ENCODE measurements around the gene OR52E6.

The OR52E6 gene

DNA sequence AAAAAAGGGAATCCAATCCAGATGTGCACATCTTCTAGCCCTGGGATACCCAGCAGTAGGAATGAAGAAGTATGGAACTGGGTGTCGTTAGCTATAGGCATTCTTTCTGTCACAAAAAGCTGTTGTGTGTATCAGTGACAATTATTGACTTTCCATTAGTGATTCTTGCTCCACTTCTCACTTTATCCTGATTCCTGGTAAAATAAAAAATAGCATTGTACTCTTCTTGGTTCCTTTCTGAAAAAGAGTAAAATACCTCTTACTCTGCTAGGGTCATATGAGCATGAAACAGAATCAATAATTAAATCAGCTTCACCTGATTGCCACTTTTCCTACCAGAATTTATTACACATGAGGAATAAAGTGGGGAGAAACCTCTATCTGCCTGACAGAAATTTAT is at the start of gene OR52E6:
TSS of gene OR52E6 (minus strand) at position 101 of the 400 bp plus-strand sequence. CDS start at position 101, 0 bp downstream.
- in situ Hi-C loops (cut with MboI; ENCODE audit: low sequenced_read_pairs), result no loop called here

- in situ Hi-C loops (cut with MboI; ENCODE audit: low sequenced_read_pairs), result no loop called here
These were observed 49.6 kb upstream of the OR52E6 start for GRCh38 chr11:5891216-5891800.

- in situ Hi-C loops (cut with MboI; ENCODE audit: low sequenced_read_pairs), result no loop called here
These were observed 46.0 kb upstream of the OR52E6 start for GRCh38 chr11:5887661-5888060.

GRCh38 chr11:5887172-5887571 is 45.5 kb upstream of the OR52E6 start:
- in situ Hi-C loops (cut with MboI; ENCODE audit: low sequenced_read_pairs), result no loop called here

GRCh38 chr11:5881756-5882155 is 40.1 kb upstream of the OR52E6 start:
- in situ Hi-C loops (cut with MboI; ENCODE audit: low sequenced_read_pairs), result no loop called here

- in situ Hi-C loops (cut with MboI; ENCODE audit: low sequenced_read_pairs), result no loop called here
These were observed 38.6 kb upstream of the OR52E6 start, which contains the start of gene OR52E4 for GRCh38 chr11:5880329-5880728. Gene OR52E4, plus strand, starts transcription at chr11:5880629. Its CDS starts 3,664 bp downstream, at chr11:5884293.

- in situ Hi-C loops (cut with MboI; ENCODE audit: low sequenced_read_pairs), result no loop called here
These were observed 36.9 kb upstream of the OR52E6 start for GRCh38 chr11:5878564-5878963.

DNA sequence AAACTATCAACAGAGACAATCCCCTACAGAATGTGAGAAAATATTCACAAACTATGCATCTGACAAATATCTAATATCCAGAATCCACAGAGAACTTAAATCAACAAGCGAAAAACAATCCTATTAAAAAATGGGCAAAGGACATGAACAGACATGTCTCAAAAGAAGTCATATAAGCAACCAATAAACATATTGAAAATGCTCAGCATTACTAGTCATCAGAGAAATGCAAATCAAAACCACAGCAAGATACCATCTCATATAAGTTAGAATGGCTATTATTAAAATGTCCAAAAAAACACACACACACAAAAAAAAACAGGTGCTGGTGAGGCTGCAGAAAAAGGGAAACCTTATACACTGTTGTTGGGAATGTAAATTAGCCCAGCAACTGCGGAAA is 24.1 kb upstream of the OR52E6 start:
- in situ Hi-C loops (cut with MboI; ENCODE audit: low sequenced_read_pairs), result no loop called here

DNA sequence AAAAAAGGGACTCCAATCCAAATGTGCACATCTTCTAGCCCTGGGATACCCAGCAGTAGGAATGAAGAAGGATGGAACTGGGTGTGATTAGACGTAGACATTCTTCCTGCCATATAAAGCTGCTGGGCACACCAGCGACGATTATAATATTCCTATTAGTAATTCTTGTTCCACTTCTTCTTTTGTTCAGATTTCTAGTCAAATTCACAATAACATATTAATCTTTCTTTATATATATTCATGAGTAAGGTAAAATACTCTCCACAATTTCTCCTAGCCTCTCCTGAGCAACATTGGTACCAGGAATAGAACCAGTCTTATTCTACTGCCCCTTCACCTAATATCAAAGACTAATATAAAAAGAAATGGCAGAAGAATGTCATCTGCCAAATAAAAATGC is 15.9 kb upstream of the OR52E6 start, which contains the start of gene OR52E8:
TSS of gene OR52E8 (minus strand) at position 101 of the 400 bp plus-strand sequence. CDS start at position 101, 0 bp downstream.
- in situ Hi-C loops (cut with MboI; ENCODE audit: low sequenced_read_pairs), result no loop called here

DNA sequence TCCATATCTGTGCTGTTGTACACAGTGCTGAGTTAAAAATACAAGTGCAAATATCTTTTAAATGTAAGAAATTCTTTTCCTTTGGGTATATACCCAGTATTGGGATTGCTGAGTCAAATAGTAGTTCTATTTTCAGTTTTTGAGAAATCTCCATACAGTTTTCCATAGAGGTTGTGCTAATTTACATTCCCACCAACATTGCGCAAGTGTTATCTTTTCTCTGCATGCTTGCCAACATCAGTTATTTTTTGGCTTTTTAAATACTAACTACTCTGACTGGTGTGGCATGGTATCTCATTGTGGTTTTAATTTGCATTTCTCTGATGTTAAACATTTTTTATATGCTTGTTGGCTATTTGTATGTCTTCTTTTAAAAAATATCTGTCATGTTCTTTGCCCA is 9.3 kb upstream of the OR52E6 start:
- in situ Hi-C loops (cut with MboI; ENCODE audit: low sequenced_read_pairs), result no loop called here

DNA sequence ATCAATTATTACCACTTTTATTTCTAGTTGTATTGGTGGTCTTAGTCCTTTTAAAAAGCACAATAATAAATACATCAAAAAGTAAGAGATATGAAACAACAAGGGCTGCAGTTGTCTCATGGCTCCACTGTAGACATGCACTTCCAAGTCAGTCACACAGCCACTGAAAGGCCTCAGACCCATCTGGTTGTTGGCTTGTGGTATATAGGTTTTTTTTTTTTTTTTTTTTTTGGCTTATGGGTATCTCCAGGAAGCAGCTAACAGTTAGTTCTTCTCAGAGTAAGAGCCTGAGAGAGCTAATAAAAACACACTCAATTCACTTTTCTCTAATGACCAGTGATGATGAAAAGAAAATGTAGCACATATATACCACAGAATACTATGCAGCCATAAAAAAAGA is 6.0 kb upstream of the OR52E6 start:
- in situ Hi-C loops (cut with MboI; ENCODE audit: low sequenced_read_pairs), result no loop called here

DNA sequence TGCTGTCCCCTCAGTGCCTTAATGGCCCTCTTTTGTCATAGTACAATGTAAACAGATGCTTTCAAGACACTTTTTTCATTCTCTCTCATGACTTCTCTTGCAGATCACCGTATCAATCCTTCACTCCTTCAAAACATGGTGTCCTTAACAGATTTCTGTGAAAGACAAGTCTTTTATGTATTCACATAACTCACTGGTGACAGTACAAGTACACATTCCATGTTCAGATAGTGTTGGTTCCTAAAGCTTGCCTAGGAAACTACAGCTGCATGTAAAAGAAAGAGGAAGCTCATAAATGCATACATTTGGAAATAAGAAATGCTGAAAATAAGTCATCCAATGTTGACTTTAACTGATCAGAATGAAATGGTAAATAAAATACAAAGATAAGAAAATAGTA is 5.0 kb upstream of the OR52E6 start:
- in situ Hi-C loops (cut with MboI; ENCODE audit: low sequenced_read_pairs), result no loop called here

DNA sequence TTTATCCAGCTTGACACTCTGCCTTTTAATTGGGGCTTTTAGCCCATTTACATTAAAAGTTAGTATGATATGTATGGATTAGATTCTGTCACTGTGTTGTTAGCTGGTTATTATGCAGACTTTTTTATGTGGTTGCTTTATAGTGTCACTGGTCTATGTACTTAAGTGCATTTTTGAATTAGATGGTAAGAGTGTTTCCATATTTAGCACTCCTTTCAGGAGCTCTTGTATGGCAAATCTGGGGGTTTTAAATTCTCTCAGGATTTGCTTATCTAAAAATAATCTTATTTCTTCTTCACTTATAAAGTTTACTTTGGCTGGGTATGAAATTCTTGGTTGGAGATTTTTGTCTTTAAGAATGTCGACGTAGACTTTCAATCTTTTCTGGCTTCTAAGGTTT is 4.0 kb downstream of the OR52E6 start:
- in situ Hi-C loops (cut with MboI; ENCODE audit: low sequenced_read_pairs), result no loop called here

DNA sequence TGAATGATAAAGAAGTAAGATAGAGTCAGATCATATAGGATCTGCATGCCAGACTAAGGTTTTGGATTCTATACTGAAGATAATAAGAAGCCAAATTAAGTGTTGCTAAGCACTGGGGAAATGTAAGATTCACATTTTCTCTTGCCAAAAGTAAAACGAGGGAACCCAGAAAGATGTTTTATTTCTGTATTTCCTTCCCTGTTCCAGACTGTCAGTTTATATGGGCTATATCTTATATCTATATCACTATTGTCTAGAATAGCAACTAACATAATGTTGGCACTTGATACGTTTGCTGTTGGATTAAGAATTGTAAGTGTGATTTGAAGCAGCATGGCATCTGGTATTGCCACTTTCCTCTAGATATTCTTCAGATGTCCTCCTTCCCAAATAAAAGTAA is 8.3 kb downstream of the OR52E6 start:
- in situ Hi-C loops (cut with MboI; ENCODE audit: low sequenced_read_pairs), result no loop called here

DNA sequence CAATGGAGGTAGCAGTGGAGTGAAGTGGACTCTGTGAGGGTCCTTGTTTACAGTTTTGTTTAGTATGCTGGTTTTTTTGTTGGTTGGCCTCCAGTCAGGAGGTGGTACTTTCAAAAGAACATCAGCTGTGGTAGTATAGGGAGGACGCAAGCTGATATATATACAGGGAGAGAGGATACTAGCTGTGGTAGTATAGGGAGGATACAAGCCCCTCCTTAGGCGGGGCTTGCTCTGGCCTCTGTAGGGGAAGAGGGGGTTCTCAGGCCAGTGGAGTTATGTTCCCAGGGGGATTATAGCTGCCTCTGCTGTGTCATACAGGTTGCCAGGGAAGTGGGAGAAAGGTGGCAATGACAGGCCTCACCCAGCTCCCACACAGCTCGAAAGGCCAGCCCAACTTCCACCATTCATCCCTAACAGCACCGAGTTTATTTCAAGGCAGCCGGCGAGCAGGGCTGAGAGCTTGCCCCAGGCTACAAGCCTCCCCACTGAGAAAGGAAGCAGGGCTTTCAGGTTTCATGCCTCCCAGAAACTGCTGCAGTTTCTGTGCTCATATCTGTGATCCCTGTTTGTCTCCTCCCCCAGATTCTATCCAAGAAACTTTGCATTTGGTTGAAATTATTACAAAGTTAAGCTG is 10.4 kb downstream of the OR52E6 start:
- in situ Hi-C loops (cut with MboI; ENCODE audit: low sequenced_read_pairs), result no loop called here

- in situ Hi-C loops (cut with MboI; ENCODE audit: low sequenced_read_pairs), result no loop called here
These were observed 23.3 kb downstream of the OR52E6 start for GRCh38 chr11:5818245-5818886.

DNA sequence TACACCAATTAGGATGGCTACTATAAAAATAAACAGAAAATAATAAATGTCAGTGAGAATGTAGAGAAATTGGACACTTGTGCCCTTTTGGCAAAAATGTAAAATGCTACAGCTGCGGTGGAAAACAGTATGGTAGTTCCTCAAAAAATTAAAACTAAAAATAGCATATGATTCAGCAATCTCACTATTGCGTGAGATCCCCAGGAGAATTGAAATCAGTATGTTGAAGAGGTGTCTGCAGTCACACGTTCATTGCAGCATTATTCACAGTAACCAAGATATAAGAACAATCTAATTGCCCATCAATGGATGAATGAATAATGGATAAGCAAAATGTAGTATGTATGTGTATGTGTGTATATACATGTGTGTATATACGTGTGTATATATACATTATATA is 26.2 kb downstream of the OR52E6 start:
- in situ Hi-C loops (cut with MboI; ENCODE audit: low sequenced_read_pairs), result no loop called here

DNA sequence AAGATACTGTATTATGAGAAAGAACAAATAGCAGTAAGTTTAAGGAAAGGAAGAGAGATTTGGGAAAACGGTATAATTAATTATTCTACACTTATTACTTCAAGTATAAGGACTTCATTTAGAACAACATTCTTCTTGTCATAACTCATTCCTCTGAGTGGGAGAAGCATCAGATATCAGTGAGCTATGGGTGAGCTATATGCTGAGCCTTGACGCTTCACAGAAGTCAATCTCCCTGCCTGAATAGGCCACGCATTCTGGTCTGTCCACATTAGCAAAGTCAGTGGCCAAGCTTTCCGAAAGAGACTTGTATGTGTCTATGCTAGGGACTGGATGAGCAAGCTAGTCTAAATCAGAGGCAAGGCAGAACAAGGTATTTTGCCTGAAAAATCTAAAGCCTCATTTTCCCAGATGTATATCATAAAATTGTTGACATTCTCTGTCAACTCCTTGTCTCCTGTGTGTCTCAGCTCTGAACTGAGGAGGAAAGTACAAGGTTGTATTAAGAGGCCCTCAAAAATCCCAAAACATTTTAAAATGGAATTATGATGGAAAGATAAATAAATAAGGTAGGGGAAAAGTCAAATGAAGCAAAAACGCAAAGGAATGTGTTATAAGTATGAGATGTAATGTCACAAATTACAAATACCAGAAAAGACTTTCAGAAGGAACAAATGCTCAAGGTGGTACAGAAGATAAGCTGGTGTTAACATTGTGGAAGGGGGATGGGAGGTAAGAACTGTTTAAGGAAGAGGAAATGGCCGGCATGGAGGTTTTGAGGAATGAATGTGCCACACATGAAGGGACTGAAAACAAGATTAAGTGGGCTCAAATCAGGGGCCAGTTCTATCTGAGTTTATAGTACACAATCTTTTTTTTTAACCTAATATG is 31.5 kb downstream of the OR52E6 start:
- in situ Hi-C loops (cut with MboI; ENCODE audit: low sequenced_read_pairs), result no loop called here

GRCh38 chr11:5809122-5809519 is 32.6 kb downstream of the OR52E6 start:
- in situ Hi-C loops (cut with MboI; ENCODE audit: low sequenced_read_pairs), result no loop called here

DNA sequence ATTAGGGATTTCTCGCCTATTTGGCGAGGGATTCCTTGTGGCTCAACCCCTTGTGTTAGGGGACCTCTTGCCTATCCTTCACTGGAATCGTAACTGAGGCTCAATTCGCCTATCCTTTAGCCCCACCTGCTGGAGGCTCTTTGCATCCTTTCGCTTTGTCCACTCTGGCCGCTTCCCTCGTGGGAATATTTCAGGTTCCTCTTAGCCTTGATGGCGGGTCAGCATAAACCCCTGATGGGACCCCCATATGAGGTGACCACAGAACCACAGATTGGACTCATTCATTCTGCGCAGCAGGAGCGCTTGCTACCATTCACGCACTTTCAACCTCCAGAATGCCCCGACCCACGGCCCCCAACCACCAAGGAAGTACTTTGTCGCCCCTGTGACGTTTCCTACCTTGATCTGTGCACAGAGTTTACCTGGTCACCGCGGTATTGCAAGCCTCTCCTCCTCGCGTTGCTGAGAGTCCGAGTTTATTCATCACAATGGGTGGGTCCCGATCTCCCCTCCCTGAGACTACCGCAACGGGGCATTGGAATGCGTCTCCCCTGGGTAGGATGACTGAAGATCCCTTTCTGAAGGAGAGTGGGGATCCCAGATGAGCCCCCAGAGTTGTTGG is 33.1 kb downstream of the OR52E6 start, which contains the start of gene OR52N2:
TSS of gene OR52N2 (plus strand) at position 425 of the 622 bp plus-strand sequence. CDS start 11,412 bp downstream, outside the sequence.
- in situ Hi-C loops (cut with MboI; ENCODE audit: low sequenced_read_pairs), result no loop called here

DNA sequence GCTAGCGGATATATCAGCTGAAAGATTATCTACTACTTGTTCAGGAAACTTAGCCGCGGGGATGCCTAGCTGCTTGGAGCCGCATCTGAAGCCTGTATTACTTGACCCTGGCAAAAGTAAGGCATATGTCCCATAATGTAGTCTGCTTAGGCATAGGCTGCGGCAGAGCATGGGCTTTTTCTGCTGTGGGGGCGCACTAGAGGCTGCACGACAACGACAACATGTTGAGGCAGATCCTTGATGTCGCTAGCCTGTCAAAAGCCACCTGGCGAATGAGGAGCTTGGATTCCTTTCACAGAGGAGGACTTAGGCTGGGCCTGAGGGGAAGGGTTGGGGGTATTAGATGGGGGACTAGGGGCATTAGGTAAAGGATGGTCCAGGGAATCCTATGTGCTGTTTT is 34.1 kb downstream of the OR52E6 start:
- in situ Hi-C loops (cut with MboI; ENCODE audit: low sequenced_read_pairs), result no loop called here

Measured in HL-60/S4 (cell line).